ENCODE results near the gene KRTCAP2.

Gene KRTCAP2

DNA sequence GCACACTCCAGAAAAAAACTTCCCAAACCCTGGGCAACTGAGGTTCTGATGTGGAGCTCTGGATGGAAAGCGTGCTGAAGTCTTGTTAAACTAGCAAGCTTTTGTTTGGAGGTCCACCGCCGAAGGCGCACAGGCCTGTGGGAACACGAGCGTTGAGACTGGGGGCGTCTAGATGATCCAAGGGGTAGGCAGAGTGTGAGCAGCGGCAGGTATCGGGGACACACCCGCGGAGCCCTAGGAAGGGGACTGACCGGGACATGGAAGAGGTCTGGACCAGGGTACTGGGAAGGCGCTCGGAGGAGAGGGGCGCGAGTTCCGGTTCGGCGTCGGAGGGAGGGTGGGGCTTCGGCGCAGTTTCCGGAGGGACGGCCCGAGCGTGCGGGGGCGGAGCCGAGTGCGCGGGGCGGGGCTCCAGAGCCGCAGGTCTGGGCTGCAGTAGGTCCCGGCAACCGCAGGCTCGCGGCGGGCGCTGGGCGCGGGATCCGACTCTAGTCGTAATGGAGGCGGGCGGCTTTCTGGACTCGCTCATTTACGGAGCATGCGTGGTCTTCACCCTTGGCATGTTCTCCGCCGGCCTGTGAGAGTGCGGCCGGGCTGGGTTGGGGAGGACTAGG lies 37.6 kb downstream of the KRTCAP2 start, which contains the start of gene SLC50A1:
SLC50A1 (plus strand) TSS at position 438 of the 614 bp plus-strand sequence; CDS start at position 498, 60 bp downstream.
- peak; percentile 82 for DNase-seq (ENCODE audit: low read depth)
- TF ChIP-seq CTCF (IDR thresholded peaks at IDR 0.05; ENCODE audit: low read depth, low read length, missing control alignments), result no peak
- H3K4me3 ChIP-seq (ENCODE audit: low read depth, low read length), result peak within 1 kb of the TSS; percentile 57
- in situ Hi-C loops (cut with HindIII; ENCODE audit: low sequenced_read_pairs), result no loop called here

DNA sequence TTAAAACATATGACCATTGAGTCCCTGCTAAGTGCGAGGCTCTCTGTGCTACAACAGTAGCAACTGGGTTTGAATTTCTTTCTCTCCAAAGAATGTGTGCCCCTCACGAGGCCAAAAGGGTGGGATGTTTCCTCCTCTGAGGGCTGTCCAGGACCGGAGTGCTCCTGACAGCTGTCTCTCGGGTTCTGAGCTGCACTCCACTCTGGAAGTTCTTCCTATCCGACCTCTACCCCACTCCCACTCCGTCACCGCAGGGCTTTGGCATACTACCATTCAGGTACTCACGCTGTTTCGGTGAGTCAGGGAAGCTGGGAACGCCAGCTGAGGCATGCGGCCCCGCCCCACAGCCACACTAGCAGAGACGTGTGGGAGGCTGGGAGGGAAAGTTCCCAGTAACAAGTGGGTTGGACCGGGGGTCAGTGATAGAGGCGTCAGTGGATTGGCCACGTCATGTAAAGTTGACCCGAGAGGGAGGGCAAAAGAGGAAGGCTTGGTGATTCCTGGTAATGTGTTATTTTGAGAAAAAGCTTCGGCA lies 38.2 kb downstream of the KRTCAP2 start:
- H3K4me3 ChIP-seq (ENCODE audit: low read depth, low read length), result peak overlapping the region; percentile 57
- peak; percentile 92 for DNase-seq (ENCODE audit: low read depth)
- in situ Hi-C loops (cut with HindIII; ENCODE audit: low sequenced_read_pairs), result no loop called here
- no peak for TF ChIP-seq CTCF (IDR thresholded peaks at IDR 0.05; ENCODE audit: low read depth, low read length, missing control alignments)

- TF ChIP-seq CTCF (IDR thresholded peaks at IDR 0.05; ENCODE audit: low read depth, low read length, missing control alignments), result no peak
- in situ Hi-C loops (cut with HindIII; ENCODE audit: low sequenced_read_pairs), result no loop called here
- H3K4me3 ChIP-seq (ENCODE audit: low read depth, low read length), result peak overlapping the region; percentile 57
- DNase-seq (ENCODE audit: low read depth), result no peak
Measured at GRCh38 chr1:155134322-155134721, 38.8 kb downstream of the KRTCAP2 start.

GRCh38 chr1:155133799-155134281 lies 39.3 kb downstream of the KRTCAP2 start:
- TF ChIP-seq CTCF (IDR thresholded peaks at IDR 0.05; ENCODE audit: low read depth, low read length, missing control alignments), result no peak
- in situ Hi-C loops (cut with HindIII; ENCODE audit: low sequenced_read_pairs), result no loop called here
- H3K4me3 ChIP-seq (ENCODE audit: low read depth, low read length), result no peak overlapping the region
- DNase-seq (ENCODE audit: low read depth), result no peak

DNA sequence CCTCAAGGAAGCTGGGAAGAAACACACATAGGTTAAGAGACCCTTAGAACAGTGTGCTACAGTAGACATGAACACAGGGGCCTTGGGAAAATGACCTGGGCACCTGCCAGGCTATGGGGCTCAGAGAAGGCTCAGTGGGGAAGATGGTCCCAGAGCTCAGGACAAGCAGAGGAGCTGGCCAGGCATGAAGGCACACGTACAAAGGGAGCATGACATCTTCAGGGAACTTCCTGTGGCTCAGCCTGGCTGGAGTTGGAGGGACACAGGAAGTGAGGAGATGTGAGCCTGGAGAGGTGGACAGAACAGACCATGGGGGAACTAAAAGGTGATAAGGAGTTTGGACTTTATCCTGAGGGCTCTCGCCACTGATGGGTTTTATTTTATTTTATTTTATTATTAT lies 41.2 kb downstream of the KRTCAP2 start:
- in situ Hi-C loops (cut with HindIII; ENCODE audit: low sequenced_read_pairs), result no loop called here
- TF ChIP-seq CTCF (IDR thresholded peaks at IDR 0.05; ENCODE audit: low read depth, low read length, missing control alignments), result no peak
- DNase-seq (ENCODE audit: low read depth), result no peak
- no peak overlapping the region for H3K4me3 ChIP-seq (ENCODE audit: low read depth, low read length)

DNA sequence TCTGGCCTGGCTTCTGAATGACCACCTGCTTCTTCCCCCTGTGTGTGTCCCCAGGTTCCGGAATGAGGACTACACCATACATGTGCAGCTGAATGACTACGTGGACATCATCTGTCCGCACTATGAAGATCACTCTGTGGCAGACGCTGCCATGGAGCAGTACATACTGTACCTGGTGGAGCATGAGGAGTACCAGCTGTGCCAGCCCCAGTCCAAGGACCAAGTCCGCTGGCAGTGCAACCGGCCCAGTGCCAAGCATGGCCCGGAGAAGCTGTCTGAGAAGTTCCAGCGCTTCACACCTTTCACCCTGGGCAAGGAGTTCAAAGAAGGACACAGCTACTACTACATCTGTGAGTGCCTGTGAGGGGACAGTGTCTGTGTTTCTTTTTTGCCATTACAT lies 41.8 kb downstream of the KRTCAP2 start:
- no peak overlapping the region for H3K4me3 ChIP-seq (ENCODE audit: low read depth, low read length)
- DNase-seq (ENCODE audit: low read depth), result no peak
- in situ Hi-C loops (cut with HindIII; ENCODE audit: low sequenced_read_pairs), result no loop called here
- TF ChIP-seq CTCF (IDR thresholded peaks at IDR 0.05; ENCODE audit: low read depth, low read length, missing control alignments), result no peak

All from astrocyte of the cerebellum (primary cell).